ENCODE measurements around the gene DIP2C.

GRCh38 chr10:559767-560047 is 129.8 kb downstream of the DIP2C start:
- TF ChIP-seq USF1 (CRISPR knock-in tag; IDR thresholded peaks at IDR 0.05) (no peak), CREB1 (CRISPR knock-in tag; IDR thresholded peaks at IDR 0.05) (no peak), ZNF416 (CRISPR knock-in tag; IDR thresholded peaks at IDR 0.05) (no peak), CTCF (IDR thresholded peaks at IDR 0.05) (no peak), ZNF232 (CRISPR knock-in tag; IDR thresholded peaks at IDR 0.05) (no peak)

All from WTC11 (cell line).